ENCODE measurements around the gene SNN. TPM values are rescaled to one million over a fixed set of nuclear protein-coding genes. Genes with fewer than 3 reads are reported as not detected.

SNN gene
- total RNA-seq, 1 donor: 9.2 TPM

DNA sequence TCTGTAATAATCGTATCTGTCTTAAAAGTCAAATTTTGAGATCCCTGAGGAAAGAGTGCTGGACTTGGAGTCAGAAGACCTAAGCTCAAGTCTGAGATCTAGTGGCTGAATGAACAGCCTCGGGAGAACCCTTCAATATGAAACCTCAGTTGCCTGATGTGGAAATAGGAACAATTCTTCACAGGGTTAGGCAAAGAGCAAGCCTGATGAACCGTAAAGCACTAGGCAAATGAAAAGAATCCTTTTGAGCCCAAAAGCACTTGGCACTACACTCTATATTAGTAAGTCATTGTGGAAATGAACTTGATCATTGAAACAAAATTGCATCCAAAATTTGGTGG lies 54.2 kb downstream of the SNN start:
- DNase-seq (ENCODE audit: low read depth): no peak
- H3K4me3 ChIP-seq (ENCODE audit: low read depth, low read length): no peak overlapping the region
- TF ChIP-seq, protein P1, sequence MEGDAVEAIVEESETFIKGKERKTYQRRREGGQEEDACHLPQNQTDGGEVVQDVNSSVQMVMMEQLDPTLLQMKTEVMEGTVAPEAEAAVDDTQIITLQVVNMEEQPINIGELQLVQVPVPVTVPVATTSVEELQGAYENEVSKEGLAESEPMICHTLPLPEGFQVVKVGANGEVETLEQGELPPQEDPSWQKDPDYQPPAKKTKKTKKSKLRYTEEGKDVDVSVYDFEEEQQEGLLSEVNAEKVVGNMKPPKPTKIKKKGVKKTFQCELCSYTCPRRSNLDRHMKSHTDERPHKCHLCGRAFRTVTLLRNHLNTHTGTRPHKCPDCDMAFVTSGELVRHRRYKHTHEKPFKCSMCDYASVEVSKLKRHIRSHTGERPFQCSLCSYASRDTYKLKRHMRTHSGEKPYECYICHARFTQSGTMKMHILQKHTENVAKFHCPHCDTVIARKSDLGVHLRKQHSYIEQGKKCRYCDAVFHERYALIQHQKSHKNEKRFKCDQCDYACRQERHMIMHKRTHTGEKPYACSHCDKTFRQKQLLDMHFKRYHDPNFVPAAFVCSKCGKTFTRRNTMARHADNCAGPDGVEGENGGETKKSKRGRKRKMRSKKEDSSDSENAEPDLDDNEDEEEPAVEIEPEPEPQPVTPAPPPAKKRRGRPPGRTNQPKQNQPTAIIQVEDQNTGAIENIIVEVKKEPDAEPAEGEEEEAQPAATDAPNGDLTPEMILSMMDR (IDR thresholded peaks at IDR 0.05; ENCODE audit: insufficient read depth, low read length): no peak

DNA sequence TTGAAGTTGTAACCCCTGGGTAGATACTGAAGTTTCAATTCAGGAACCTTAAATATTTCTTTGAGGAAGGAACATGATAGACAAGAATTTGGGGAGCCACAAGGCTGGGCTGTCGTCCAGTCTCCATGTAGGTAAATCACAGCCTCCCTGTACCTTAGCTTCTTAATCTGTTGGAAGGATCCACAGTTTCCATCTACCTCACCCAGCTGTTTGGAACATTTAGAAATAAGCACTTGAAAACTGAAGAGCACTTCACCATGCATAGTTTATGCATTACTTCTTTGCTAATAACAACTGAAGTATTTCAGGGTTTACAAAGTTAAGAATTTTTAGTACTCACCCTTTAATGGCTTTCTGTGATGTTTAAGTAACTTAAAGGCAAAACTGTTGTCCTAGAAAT lies 57.2 kb downstream of the SNN start:
- TF ChIP-seq, protein P1 (IDR thresholded peaks at IDR 0.05; ENCODE audit: insufficient read depth, low read length): no peak
- H3K4me3 ChIP-seq (ENCODE audit: low read depth, low read length): no peak overlapping the region
- DNase-seq (ENCODE audit: low read depth): no peak

DNA sequence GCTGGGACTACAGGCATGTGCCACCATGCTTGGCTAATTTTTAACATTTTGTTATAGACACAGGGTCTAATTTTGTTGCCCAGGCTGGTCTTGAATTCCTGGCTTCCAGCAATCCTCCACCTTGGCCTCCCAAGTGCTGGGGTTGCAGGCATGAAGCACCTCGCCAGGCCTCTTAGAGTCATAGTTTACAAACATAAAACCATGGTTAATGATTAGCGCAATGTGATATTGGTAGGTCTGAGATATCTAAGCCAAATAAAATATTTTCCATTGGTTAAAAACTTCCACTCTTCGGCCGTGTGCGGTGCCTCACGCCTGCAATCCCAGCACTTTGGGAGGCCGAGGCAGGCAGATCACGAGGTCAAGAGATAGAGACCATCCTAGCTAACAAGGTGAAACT lies 57.8 kb downstream of the SNN start:
- TF ChIP-seq, protein P1 (IDR thresholded peaks at IDR 0.05; ENCODE audit: insufficient read depth, low read length): no peak
- no peak for DNase-seq (ENCODE audit: low read depth)
- no peak overlapping the region for H3K4me3 ChIP-seq (ENCODE audit: low read depth, low read length)

DNA sequence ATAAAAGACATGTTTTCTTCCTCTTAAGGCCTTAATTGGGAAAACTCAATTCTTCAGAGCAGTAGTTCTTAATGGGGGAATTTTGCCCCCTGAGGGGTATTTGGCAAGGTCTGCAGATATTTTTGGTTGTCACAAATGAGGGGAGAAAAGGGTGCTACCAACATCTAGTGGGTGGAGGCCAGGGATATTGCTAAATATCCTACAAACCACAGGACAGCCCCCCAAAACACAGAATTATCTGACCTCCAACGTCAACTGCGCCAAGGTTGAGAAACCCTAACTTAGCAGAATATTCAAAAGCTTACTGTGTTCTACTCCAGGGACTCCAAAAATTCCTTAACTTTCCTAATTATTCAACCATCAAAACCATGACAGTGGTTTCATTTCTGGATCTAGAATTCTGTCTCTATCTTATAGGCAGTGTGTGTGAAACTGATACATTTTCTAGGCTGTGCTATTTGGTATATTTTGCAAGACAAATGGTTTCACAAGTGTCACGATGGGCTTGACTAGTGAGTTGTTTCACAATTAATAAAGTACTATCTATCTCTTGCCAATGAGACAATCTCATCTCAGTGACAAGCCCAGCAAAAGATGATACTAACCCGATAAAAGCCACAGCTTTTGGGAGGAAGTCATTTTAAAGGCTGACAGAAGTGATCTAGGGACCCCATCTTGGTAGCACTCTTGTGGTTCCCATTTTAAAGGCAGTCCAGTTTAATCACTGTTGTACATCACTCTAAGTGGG lies 59.7 kb downstream of the SNN start:
- no peak overlapping the region for H3K4me3 ChIP-seq (ENCODE audit: low read depth, low read length)
- DNase-seq (ENCODE audit: low read depth): no peak
- TF ChIP-seq, protein P1 (IDR thresholded peaks at IDR 0.05; ENCODE audit: insufficient read depth, low read length): no peak

Other genes starting within 250 kb of the SNN start
- 13.9 and 44.6 TPM in 2 replicates for gene LITAF, start 81.5 kb upstream of the SNN start, total RNA-seq (ENCODE audit: low replicate concordance)
- gene TXNDC11, start 74.4 kb downstream of the SNN start, total RNA-seq (ENCODE audit: low replicate concordance): 9.0 and 24.0 TPM in 2 replicates
- 31.9 and 106 TPM in 2 replicates for gene ZC3H7A, start 128.8 kb downstream of the SNN start, total RNA-seq (ENCODE audit: low replicate concordance)
- 178 and 183 TPM in 2 replicates for gene RSL1D1, start 183.1 kb downstream of the SNN start, total RNA-seq (ENCODE audit: low replicate concordance)
- 106 and 126 TPM in 2 replicates for gene GSPT1, start 247.5 kb downstream of the SNN start, total RNA-seq (ENCODE audit: low replicate concordance)